ENCODE results near the gene CRY1. TPM values are rescaled to one million over a fixed set of nuclear protein-coding genes. Genes with fewer than 3 reads are reported as not detected.

CRY1 gene
- polyA plus RNA-seq, 3 donors, result 6.1 to 12.8 (median 7.0) TPM

GRCh38 chr12:106984588-106985137 lies 108.7 kb downstream of the CRY1 start:
- WGBS, 3 donors, result 94 to 95% (median 94%) methylated on average over 6 of the region's 6 CpGs
- no peak overlapping the region for H3K27ac ChIP-seq (ENCODE audit: low read depth, low read length)

GRCh38 chr12:106982229-106982628 lies 111.1 kb downstream of the CRY1 start:
- 79 to 90% (median 89%) methylated on average over 1 of the region's 1 CpG for WGBS, 3 donors
- H3K27ac ChIP-seq (ENCODE audit: low read depth, low read length), result no peak overlapping the region

GRCh38 chr12:106981788-106982187 lies 111.6 kb downstream of the CRY1 start:
- WGBS, 3 donors, result 87 to 89% (median 89%) methylated on average over 3 of the region's 3 CpGs
- H3K27ac ChIP-seq (ENCODE audit: low read depth, low read length), result no peak overlapping the region

- no peak overlapping the region for H3K27ac ChIP-seq (ENCODE audit: low read depth, low read length)
- 76 to 80% (median 78%) methylated on average over 7 of the region's 7 CpGs for WGBS, 3 donors
Measured at GRCh38 chr12:106980944-106981343, 112.4 kb downstream of the CRY1 start.

- no peak overlapping the region for H3K27ac ChIP-seq (ENCODE audit: low read depth, low read length)
- WGBS, 3 donors, result 35 to 49% (median 44%) methylated on average over 9 of the region's 9 CpGs
Measured at GRCh38 chr12:106978035-106978800, 115.1 kb downstream of the CRY1 start.

- no peak overlapping the region for H3K27ac ChIP-seq (ENCODE audit: low read depth, low read length)
- WGBS, 3 donors, result 32 to 95% (median 95%) methylated on average over 1 of the region's 1 CpG
Measured at GRCh38 chr12:106976668-106977067, 116.7 kb downstream of the CRY1 start.

- no peak overlapping the region for H3K27ac ChIP-seq (ENCODE audit: low read depth, low read length)
- WGBS, 3 donors, result 59 to 93% (median 80%) methylated on average over 3 of the region's 3 CpGs
Measured at GRCh38 chr12:106975993-106976658, 117.2 kb downstream of the CRY1 start.

GRCh38 chr12:106975098-106975497 lies 118.3 kb downstream of the CRY1 start:
- H3K27ac ChIP-seq (ENCODE audit: low read depth, low read length), result no peak overlapping the region
- WGBS, 3 donors, result 86 to 92% (median 91%) methylated on average over 8 of the region's 8 CpGs

- no peak overlapping the region for H3K27ac ChIP-seq (ENCODE audit: low read depth, low read length)
- 50 to 84% (median 78%) methylated on average over 3 of the region's 3 CpGs for whole genome bisulfite sequencing, 3 donors
Measured at GRCh38 chr12:106974511-106974910, 118.8 kb downstream of the CRY1 start.

- H3K27ac ChIP-seq (ENCODE audit: low read depth, low read length), result no peak overlapping the region
Measured at GRCh38 chr12:106973545-106973944, 119.8 kb downstream of the CRY1 start.

GRCh38 chr12:106971065-106971464 lies 122.3 kb downstream of the CRY1 start:
- 96 to 100% (median 97%) methylated on average over 2 of the region's 2 CpGs for WGBS, 3 donors

GRCh38 chr12:106964526-106964925 lies 128.8 kb downstream of the CRY1 start:
- 79 to 96% (median 89%) methylated on average over 2 of the region's 2 CpGs for WGBS, 3 donors
- H3K27ac ChIP-seq (ENCODE audit: low read depth, low read length), result no peak overlapping the region

More at GRCh38 chr12:106971065-106971464, 122.3 kb downstream of the CRY1 start:
- no peak overlapping the region for H3K27ac ChIP-seq (ENCODE audit: low read depth, low read length)

- no peak overlapping the region for H3K27ac ChIP-seq (ENCODE audit: low read depth, low read length)
- WGBS, 3 donors, result 92 to 96% (median 95%) methylated on average over 3 of the region's 3 CpGs
Measured at GRCh38 chr12:106962286-106962685, 131.1 kb downstream of the CRY1 start.

GRCh38 chr12:106960443-106960842 lies 132.9 kb downstream of the CRY1 start:
- WGBS, 3 donors, result 54 to 85% (median 78%) methylated on average over 3 of the region's 3 CpGs
- H3K27ac ChIP-seq (ENCODE audit: low read depth, low read length), result no peak overlapping the region

GRCh38 chr12:106957583-106957982 lies 135.8 kb downstream of the CRY1 start:
- no peak overlapping the region for H3K27ac ChIP-seq (ENCODE audit: low read depth, low read length)
- WGBS, 3 donors, result 2 to 26% (median 15%) methylated on average over 1 of the region's 1 CpG

GRCh38 chr12:106956048-106956578 lies 137.2 kb downstream of the CRY1 start:
- peak overlapping the region; percentile 65 for H3K27ac ChIP-seq (ENCODE audit: low read depth, low read length)
- 0% methylated on average over 29 to 34 of the region's 34 CpGs for WGBS, 3 donors

- peak within 1 kb of the TSS; percentile 65 for H3K27ac ChIP-seq (ENCODE audit: low read depth, low read length)
- 0% methylated on average over 61 to 86 of the region's 88 CpGs for WGBS, 3 donors
Measured at GRCh38 chr12:106955377-106956047, 137.8 kb downstream of the CRY1 start, which contains the start of gene TMEM263. Gene TMEM263, plus strand, starts transcription at chr12:106955907. Its CDS starts 11,210 bp downstream, at chr12:106967117.

- peak overlapping the region; percentile 28 for H3K27ac ChIP-seq (ENCODE audit: low read depth, low read length)
- WGBS, 3 donors, result 34 to 51% (median 44%) methylated on average over 36 of the region's 36 CpGs
Measured at GRCh38 chr12:106954462-106955376, 138.6 kb downstream of the CRY1 start.
